T47D (cell line): ENCODE data around the gene SEC11A.
"Not testable (repeated sequence)": the region's sequence is repeated elsewhere in the genome, so short reads cannot be mapped to it uniquely, and the experiment has no call there.

ENCODE experiments used
- DNase-seq, 2 experiments: peaks; one replicate each; pipeline versions ENCODE4 v3.0.0 to v3.0.0-alpha.2; 2011 to 2012; ENCODE audit warnings: low read depth in 1 of 2, low spot score in 1 of 2
- JUND ChIP-seq: IDR thresholded peaks from 2 replicates; pipeline ENCODE4 v1.6.1; 2012; ENCODE audit warnings: low read depth
- in situ Hi-C: cut with HindIII; loops from 2 replicates; pipeline ENCODE4 v1.10.0; 2016; ENCODE audit warnings: low sequenced_read_pairs, low pct_unique_long_range_greater_than_20kb

SEC11A gene

DNA sequence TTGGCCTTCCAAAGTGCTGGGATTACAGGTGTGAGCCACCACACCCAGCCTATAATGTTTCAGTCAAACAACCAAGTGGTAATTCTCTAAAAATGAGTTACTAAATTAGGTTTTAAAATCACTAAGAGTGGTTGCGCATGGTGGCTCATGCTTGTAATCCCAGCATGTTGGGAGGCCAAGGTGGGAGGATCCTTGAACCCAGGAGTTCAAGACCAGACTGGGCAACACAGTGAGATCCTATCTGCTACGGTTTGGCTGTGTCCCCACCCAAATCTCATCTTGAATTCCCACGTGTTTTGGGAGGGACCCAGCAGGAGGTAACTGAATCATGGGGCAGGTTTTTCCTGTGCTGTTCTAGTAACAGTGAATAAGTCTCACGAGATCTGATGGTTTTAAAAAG lies 26.1 kb downstream of the SEC11A start:
- in situ Hi-C loops: no loop called here
- no peak for DNase-seq
- TF ChIP-seq JUND: no peak

DNA sequence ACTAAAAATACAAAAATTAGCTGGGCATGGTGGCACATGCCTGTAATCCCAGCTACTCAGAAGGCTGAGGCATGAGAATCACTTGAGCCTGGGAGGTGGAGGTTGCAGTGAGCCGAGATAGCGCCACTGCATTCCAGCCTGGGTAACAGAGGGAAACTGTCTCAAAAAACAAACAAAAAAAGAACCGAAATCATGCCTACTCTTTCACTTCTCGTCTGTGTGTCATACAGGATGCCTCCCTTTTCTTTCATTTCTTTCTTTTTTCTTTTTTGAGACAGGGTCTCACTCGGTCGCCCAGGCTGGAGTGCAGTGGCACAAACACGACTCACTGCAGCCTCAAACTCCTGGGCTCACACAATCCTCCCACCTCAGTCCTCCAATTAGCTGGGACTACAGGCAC lies 29.5 kb downstream of the SEC11A start:
- in situ Hi-C loops, DNase-seq: not testable (repeated sequence)

DNA sequence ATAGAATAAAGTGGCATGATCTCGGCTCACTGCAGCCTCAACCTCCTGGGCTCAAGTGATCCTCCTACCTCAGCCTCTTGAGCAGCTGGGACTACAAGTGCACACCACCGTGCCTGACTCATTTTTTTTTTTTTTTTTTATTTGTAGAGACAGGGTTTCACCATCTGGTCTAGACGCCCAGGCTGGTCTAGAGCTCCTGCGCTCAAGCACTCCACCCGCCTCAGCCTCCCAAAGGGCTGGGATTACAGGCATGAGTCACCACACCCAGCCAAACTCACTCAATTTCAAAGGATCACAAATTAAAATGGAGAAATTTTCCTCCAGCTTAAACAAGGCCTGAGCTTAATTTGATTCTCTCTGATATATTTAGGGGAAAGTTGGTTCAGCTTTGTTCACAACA lies 30.6 kb downstream of the SEC11A start:
- DNase-seq: no peak
- TF ChIP-seq JUND: no peak
- in situ Hi-C loops: no loop called here

DNA sequence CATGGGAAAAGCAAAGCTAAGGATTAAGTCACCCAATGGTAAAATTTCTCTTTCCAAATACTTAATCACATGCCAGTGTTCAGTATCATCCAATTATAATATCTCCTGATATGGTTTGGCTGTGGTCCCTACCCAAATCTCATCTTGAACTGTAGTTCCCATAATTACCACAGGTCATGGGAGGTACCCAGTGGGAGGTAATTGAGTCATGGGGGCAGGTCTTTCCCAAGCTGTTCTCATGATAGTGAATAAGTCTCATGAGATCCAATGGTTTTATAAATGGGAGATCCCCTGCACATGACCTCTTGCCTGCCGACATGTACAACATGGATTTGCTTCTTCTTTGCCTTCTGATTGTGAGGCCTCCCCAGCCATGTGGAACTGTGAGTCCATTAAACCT lies 31.8 kb downstream of the SEC11A start:
- TF ChIP-seq JUND: no peak
- no peak for DNase-seq
- in situ Hi-C loops: no loop called here

DNA sequence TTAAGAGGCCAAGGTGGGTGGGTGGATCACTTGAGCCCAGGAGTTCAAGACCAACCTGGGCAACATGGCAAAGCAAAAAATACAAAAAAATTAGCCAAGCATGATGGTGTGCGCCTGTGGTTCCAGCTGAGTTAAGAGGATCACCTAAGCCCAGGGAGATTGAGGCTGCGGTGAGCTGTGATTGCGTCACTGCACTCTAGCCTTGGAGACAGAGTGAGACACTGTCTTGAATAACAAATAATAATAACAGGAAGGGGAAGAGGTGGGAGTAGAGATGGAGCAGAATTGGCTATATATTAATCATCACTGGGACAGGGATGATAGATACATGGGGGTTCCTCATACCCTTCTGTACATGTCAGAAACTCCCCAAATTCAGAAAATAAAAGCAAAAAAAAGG lies 34.1 kb downstream of the SEC11A start:
- no peak for DNase-seq
- no peak for TF ChIP-seq JUND
- in situ Hi-C loops: no loop called here

DNA sequence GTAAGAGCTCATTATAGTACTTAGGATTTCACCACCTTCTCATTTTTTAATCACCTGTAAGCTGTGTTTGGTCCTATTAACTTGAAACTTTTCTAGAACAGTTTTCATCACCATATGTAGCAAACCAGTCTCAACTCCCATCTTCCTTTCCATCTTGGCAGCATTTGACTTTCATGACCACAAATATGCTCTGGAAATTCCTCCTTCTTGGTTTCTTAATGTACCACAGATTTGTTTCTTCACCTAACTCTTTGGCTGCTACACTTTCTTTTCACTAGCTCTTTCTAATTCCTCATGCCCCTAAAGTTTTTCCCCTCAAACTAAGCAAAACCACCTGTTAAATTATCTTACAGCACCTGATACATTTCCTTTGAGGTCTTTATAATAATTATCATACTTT lies 44.7 kb downstream of the SEC11A start:
- in situ Hi-C loops: no loop called here
- TF ChIP-seq JUND: no peak
- DNase-seq: peak in 1 of 2 experiments; percentile 66

DNA sequence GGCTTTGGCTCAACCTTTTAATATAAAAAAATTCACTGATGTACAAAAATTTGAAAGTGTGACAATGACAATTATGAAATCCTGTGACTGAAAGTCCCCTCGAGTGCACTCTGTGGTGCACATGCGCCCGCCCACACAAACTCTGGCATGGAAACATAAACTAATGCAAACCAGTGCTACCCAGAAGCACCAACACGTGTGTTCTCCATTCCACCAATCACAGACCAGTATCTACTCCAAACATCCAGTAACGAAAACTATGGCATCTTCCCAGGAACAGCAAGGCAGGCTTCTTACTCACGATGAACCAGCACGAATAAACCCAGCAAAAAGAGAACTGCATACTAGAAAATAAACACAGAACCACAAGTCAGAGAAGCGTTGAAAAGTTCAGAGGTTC lies 46.2 kb downstream of the SEC11A start:
- DNase-seq: no peak
- in situ Hi-C loops: no loop called here
- no peak for TF ChIP-seq JUND

DNA sequence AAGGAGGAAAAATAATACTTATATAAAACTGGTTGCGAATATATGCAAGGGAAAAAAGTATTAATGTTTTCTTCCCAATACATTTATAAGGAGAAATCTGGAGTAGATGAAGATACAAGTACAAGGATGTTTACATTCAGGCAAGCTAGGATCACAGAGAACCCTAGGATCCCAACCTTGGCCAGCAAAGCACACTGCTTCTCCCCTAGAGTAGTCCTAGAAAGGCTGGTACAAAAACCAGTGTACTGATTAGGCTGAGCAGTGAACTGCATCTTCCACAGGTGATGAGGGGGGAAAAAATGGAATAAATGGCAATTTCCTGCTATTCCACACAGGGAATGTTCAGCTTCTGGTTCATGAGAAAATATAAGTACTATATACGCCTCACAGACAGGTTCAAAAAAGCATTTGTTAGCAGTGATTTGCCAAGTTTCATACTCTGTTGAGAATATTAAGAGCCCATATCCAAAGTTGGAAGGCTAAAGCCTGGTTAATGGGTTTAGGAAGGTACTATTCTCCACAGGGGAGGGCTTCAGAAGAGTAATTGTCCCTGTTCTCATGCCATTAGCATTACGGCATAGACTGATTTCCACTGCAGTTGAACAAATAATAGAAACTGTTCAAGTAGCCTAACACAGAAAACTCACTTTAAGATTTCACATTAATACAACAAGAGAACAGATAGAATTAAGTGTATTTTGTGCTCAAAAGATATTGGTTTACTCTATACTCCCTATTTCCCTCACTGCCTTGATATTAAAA lies 47.5 kb downstream of the SEC11A start:
- in situ Hi-C loops: no loop called here
- no peak for DNase-seq
- TF ChIP-seq JUND: no peak

DNA sequence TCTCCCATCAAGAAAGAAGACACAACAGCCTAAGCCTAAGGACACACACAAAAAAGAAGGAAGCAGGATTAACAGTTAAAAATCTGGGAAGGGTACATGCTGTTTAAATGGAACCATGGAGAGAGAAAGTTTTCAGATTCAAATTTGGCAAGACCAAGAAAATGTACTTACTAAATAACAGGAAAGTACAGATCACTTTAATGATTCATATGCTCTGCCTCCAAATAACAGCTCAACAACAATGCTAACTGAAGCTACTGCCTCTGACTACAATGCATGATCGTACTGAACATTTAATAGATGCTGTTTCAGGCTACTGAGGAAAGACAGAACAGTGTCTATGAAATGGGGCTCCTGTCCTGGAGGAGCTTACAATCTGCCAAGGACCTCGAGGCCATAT lies 49.6 kb downstream of the SEC11A start:
- TF ChIP-seq JUND: no peak
- DNase-seq: no peak
- in situ Hi-C loops: no loop called here

DNA sequence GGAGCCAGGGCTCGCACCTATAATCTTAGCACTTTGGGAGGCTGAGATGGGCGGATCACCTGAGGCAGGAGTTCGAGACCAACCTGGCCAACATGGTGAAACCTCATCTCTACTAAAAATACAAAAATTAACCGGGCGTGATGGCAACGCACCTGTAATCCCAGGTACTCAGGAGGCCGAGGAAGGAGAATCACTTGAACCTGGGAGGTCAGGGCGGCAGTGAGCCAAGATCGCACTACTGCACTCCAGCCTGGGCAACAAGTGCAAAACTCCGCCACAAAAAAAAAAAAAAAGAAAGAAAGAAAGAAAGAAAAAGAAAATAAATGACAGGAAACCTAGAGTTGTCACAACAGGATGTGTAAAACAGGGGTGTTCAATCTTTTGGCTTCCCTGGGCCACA lies 54.9 kb downstream of the SEC11A start:
- TF ChIP-seq JUND: no peak
- in situ Hi-C loops: no loop called here

DNA sequence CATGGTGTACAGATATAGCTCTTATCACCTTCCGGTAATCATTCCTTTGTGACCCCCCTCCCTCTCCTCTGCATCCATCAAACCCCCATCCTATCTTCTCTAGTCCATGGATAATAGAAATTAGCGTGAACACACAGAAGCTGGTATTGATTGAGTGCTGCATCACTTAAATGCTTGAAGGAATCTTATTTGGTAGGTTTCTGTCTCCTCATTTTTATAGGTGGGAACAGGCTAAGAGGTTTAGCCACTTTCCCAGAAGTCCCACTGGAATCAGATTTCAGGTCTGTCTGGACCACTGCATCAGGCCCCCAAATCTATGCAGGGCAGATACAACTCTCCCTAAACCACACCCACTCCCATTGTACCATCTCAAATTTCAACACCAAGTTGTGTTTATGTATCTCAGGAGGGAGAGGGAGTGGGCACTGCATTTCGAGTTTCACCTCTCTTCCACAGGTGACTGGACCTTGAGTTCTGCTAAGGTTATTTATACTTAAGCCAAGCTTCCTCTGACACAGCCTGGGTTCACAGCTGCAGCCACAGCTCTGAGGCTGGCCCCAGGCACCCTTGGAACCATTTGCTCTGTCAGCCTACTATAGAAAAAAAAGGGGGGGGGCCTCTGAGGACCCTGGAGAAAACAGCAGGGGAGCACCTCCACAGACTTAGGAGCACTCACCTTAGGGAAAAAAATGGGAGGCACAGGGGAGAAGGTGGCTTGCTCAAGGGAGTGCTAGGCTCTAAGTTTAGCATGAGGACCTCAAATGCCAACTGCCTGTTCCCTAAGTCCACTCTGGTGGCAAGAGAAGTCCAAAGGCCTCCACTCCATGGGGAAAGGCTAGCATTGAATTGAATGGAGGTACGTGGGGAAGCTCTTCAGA lies 55.8 kb downstream of the SEC11A start:
- no peak for DNase-seq
- in situ Hi-C loops: no loop called here
- no peak for TF ChIP-seq JUND

More for the DNA sequence above, 54.9 kb downstream of the SEC11A start:
- no peak for DNase-seq

DNA sequence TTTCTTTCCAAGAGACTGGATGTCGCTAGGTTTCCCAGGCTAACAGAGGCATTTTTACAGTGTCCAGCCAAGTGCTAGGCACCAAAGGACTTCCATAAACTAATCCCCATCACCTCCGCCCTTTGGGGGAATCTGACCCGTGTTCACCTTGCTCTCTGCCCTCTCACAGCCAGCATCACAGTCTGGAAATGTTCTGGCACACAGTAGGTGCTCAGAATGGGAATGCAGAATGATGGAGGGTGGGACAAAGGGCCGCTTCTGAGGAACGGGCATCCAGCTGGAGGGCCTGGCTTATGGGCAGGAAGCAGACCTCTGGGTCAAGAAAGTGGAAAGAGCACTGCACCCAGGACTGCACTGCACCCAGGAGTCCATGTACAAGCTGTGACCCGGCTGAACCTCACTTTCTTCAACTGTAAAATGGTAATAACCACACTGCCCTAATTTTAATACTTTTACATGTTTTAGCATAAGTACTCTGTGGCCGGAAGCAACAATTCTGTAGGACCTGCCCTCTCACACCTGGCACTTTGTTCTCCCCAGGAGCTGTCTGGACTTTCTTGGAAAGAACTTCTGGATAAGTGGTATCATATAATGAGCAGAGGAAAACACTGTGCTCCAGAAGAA lies 57.0 kb downstream of the SEC11A start:
- in situ Hi-C loops: no loop called here
- DNase-seq: no peak
- TF ChIP-seq JUND: no peak
